Measurements from ENCODE around the gene NDUFV2. TPM values are rescaled to one million over a fixed set of nuclear protein-coding genes. Genes with fewer than 3 reads are reported as not detected.
"Not testable (repeated sequence)": the region's sequence is repeated elsewhere in the genome, so short reads cannot be mapped to it uniquely, and the experiment has no call there.

NDUFV2 gene
- polyA plus RNA-seq, 1 donor (not counting 4 experiments of a cell fraction or from before 2014, with no cell fraction given): 202 TPM

- FAIRE-seq; H3K4me2 ChIP-seq (ENCODE audit: control insufficient read depth, extremely low read depth, insufficient read depth, low read depth, low read length); dilution Hi-C loops (cut with MboI; ENCODE audit: extremely low pct_ligation_motif_present, low sequenced_read_pairs): not testable (repeated sequence)
These were observed 63.4 kb downstream of the NDUFV2 start for GRCh38 chr18:9165883-9166282.

GRCh38 chr18:9169515-9169914, 67.0 kb downstream of the NDUFV2 start:
- H3K79me2 ChIP-seq (ENCODE audit: control insufficient read depth, insufficient read depth, low read length): peaks cover 42% of the 10 kb centered on the region
- FAIRE-seq; H2AFZ ChIP-seq (ENCODE audit: control insufficient read depth, low read length); H3K9me3 ChIP-seq (ENCODE audit: control insufficient read depth, low read depth, low read length); DNase-seq (ENCODE audit: low read depth, low spot score); H3K9ac ChIP-seq (ENCODE audit: control insufficient read depth, extremely low read depth, insufficient read depth, low read length); H3K27me3 ChIP-seq (ENCODE audit: control insufficient read depth, extremely low read depth, insufficient read depth, low read length); H3K4me1 ChIP-seq (ENCODE audit: control insufficient read depth, extremely low read depth, insufficient read depth, low read length); H3K36me3 ChIP-seq (ENCODE audit: control insufficient read depth in 2 of 2, extremely low read depth in 1 of 2, insufficient read depth in 2 of 2, low read length in 2 of 2); H3K27ac ChIP-seq (ENCODE audit: control insufficient read depth, insufficient read depth, low read length); dilution Hi-C loops (cut with MboI; ENCODE audit: extremely low pct_ligation_motif_present, low sequenced_read_pairs); H3K4me2 ChIP-seq (ENCODE audit: control insufficient read depth, extremely low read depth, insufficient read depth, low read depth, low read length); H3K4me3 ChIP-seq (ENCODE audit: control insufficient read depth in 2 of 3, extremely low read depth in 1 of 3, insufficient read depth in 2 of 3, low read depth in 1 of 3, low read length in 3 of 3); H3K9me1 ChIP-seq (ENCODE audit: control insufficient read depth, extremely low read depth, insufficient read depth, low read length); H4K20me1 ChIP-seq (ENCODE audit: control insufficient read depth, extremely low read depth, insufficient read depth, low read length): not testable (repeated sequence)

More at GRCh38 chr18:9165883-9166282, 63.4 kb downstream of the NDUFV2 start:
- H3K36me3 ChIP-seq (ENCODE audit: control insufficient read depth in 2 of 2, extremely low read depth in 1 of 2, insufficient read depth in 2 of 2, low read length in 2 of 2); H3K9me1 ChIP-seq (ENCODE audit: control insufficient read depth, extremely low read depth, insufficient read depth, low read length); H3K27me3 ChIP-seq (ENCODE audit: control insufficient read depth, extremely low read depth, insufficient read depth, low read length); H3K9me3 ChIP-seq (ENCODE audit: control insufficient read depth, low read depth, low read length); H4K20me1 ChIP-seq (ENCODE audit: control insufficient read depth, extremely low read depth, insufficient read depth, low read length); DNase-seq (ENCODE audit: low read depth, low spot score); H3K27ac ChIP-seq (ENCODE audit: control insufficient read depth, insufficient read depth, low read length); H3K9ac ChIP-seq (ENCODE audit: control insufficient read depth, extremely low read depth, insufficient read depth, low read length); H3K4me1 ChIP-seq (ENCODE audit: control insufficient read depth, extremely low read depth, insufficient read depth, low read length); H3K4me3 ChIP-seq (ENCODE audit: control insufficient read depth in 2 of 3, extremely low read depth in 1 of 3, insufficient read depth in 2 of 3, low read depth in 1 of 3, low read length in 3 of 3); H2AFZ ChIP-seq (ENCODE audit: control insufficient read depth, low read length): not testable (repeated sequence)
- peaks cover 41% of the 10 kb centered on the region for H3K79me2 ChIP-seq (ENCODE audit: control insufficient read depth, insufficient read depth, low read length)

- H3K27me3 ChIP-seq (ENCODE audit: control insufficient read depth, extremely low read depth, insufficient read depth, low read length); H3K9me3 ChIP-seq (ENCODE audit: control insufficient read depth, low read depth, low read length); H3K27ac ChIP-seq (ENCODE audit: control insufficient read depth, insufficient read depth, low read length); H3K4me2 ChIP-seq (ENCODE audit: control insufficient read depth, extremely low read depth, insufficient read depth, low read depth, low read length); H3K9me1 ChIP-seq (ENCODE audit: control insufficient read depth, extremely low read depth, insufficient read depth, low read length); DNase-seq (ENCODE audit: low read depth, low spot score); H3K36me3 ChIP-seq (ENCODE audit: control insufficient read depth in 2 of 2, extremely low read depth in 1 of 2, insufficient read depth in 2 of 2, low read length in 2 of 2); H2AFZ ChIP-seq (ENCODE audit: control insufficient read depth, low read length); H3K9ac ChIP-seq (ENCODE audit: control insufficient read depth, extremely low read depth, insufficient read depth, low read length); H4K20me1 ChIP-seq (ENCODE audit: control insufficient read depth, extremely low read depth, insufficient read depth, low read length); FAIRE-seq; dilution Hi-C loops (cut with MboI; ENCODE audit: extremely low pct_ligation_motif_present, low sequenced_read_pairs); H3K4me1 ChIP-seq (ENCODE audit: control insufficient read depth, extremely low read depth, insufficient read depth, low read length); H3K4me3 ChIP-seq (ENCODE audit: control insufficient read depth in 2 of 3, extremely low read depth in 1 of 3, insufficient read depth in 2 of 3, low read depth in 1 of 3, low read length in 3 of 3): not testable (repeated sequence)
- H3K79me2 ChIP-seq (ENCODE audit: control insufficient read depth, insufficient read depth, low read length): peaks cover 40% of the 10 kb centered on the region
These were observed 69.4 kb downstream of the NDUFV2 start for GRCh38 chr18:9171919-9172318.

All from keratinocyte (primary cell).